ENCODE data around the gene XG.

GRCh38 chrX:2712428-2712827 lies 39.4 kb upstream of the XG start:
- no peak for TF ChIP-seq CTCF (IDR thresholded peaks at IDR 0.05; ENCODE audit: low read depth, low read length)
- no peak for TF ChIP-seq EZH2phosphoT487 (IDR thresholded peaks at IDR 0.05; ENCODE audit: low read depth)

Measured in OCI-LY3 (cell line).